ENCODE data around the gene NPTX1.

Gene NPTX1

DNA sequence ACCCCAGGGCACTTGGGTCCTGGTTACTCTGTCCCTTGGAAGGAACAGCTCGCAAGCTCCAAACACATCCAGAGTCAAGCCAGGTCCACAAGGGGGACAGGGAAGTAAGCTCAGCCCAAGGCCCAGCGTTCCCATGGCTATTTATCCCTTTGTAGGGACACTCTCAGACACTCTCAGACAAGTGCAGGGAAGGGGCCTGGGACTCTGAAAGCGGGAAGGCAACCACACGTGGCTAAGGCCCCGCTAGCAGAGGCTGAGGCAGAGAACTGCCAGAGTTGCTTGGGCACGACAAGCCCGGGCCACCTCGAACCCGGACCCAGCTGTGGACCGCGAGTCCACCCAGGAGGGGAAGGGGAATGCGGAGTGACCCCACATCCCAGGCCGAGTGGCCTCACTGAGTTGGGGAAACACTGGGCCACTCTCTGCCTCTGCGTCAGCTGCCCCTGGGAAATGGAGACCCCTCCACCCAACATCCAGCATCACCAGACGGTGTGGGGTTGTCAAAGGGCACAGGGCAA is 10.2 kb downstream of the NPTX1 start:
- no peak for DNase-seq
- in situ Hi-C loops (cut with MboI; ENCODE audit: low pct_unique_long_range_greater_than_20kb, low sequenced_read_pairs) = no loop called here

DNA sequence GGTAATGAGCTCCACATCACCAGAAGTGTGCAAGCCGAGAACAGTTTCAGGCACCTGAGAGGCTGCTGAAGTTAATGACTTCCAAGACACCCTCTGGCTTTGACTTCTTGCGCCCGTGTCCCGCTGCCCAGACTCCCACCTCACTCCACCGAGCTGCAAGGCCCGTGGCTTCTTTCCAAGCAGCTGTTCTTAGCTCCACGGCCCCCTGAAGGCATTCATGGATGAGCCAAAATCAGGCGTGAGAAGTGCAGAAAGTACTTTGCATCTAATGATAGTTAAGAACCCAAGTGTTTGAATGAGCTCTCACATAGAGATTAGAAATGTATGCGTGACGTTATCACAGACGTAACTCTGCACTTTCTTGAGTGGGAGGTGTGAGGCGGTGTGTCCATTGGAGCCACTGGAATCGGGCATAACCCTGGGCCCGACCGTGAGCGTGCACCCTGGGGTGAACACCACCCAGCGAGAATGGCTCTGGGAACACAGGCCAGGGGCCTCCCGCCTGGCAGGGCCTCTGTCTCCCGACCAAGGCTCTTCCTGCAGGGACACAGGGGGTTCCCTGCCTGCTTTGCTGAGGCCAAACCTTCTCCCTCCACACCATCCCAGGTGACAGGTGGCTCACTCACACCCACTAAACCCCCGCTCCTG is 11.0 kb downstream of the NPTX1 start:
- DNase-seq = no peak
- in situ Hi-C loops (cut with MboI; ENCODE audit: low pct_unique_long_range_greater_than_20kb, low sequenced_read_pairs) = no loop called here

DNA sequence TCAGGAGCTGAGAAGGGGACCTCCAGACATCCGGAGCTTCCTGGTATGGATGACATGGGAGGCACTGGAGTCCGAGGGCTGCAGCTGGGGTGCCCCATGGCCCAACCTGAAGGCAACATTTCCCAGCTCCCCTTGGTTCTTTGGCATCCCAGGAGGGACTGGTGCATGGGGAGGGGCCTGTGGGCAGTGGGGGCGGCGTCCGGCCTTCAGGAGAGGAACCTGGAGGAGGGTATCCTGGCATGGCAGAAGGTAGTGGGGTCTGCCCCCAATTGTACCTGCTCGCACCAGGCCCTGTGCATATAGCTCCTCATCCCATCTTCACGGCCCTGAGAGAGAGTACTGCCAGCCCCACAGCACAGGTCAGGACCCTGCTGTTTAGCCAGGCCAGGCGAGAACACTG is 11.9 kb downstream of the NPTX1 start:
- in situ Hi-C loops (cut with MboI; ENCODE audit: low pct_unique_long_range_greater_than_20kb, low sequenced_read_pairs) = no loop called here
- no peak for DNase-seq

DNA sequence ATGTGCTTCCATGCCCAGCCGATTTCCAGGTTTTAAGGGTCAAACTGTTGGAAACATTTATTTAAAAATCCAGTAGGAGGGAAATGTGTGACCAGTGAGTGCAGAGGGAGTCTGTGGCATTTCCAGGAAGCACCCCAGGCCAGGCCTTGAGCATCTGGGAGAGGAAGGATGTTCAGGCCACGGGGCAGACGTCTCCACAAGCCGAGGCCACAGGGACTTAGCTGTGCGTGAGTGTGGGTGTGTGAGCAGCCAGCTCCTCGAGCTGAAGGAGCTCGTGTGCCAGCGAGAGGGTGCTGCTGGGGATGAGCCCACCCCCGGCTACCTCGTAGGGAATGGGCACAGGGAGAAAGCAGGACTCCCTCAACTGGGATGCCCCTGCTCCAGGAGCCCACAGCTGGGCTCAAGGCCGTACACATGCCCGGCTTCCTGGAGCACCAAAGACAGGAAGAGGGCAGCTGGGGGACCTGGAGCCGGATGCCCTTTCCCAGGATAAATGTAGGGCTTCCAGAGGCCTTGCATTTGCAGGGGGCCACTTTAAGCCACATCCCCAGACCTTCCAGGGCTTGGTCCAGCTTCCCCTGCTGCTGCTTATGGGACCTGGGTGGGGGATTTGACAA is 12.5 kb downstream of the NPTX1 start:
- in situ Hi-C loops (cut with MboI; ENCODE audit: low pct_unique_long_range_greater_than_20kb, low sequenced_read_pairs) = no loop called here
- DNase-seq = no peak

DNA sequence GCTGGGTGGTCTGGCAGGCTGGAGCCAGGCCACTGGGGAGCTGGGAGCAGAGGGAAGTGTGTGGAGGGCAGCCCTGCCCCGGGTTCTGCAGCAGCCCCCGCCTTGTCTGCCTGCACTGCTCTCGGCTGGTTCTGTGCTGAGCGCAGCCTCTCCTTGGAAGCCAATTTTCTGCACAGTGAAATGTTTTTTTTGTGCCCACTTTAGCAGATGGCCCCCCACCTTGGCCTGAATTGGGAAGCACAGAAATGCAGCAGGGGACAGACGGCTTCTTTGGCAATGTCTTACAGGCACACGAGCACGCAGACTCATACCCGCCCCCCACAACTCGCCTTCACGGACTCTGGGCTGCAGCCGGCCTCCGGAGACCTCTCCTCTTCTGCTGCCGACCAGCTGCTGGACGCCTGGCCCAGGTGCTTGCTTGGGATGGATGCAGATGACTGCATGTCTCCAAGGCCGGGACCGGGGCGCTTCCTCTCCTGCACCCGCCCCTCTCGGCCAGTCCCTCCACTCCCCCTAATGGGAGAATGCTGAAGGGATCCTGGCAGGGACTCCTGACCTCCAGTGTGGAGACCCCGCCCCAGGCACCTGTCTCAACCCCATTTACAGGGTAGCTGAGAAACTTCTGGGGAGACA is 14.8 kb downstream of the NPTX1 start:
- in situ Hi-C loops (cut with MboI; ENCODE audit: low pct_unique_long_range_greater_than_20kb, low sequenced_read_pairs) = no loop called here

GRCh38 chr17:80460429-80460834 is 16.0 kb downstream of the NPTX1 start:
- DNase-seq = no peak
- in situ Hi-C loops (cut with MboI; ENCODE audit: low pct_unique_long_range_greater_than_20kb, low sequenced_read_pairs) = no loop called here

More for the DNA sequence above, 14.8 kb downstream of the NPTX1 start:
- DNase-seq = no peak

GRCh38 chr17:80459234-80459633 is 17.2 kb downstream of the NPTX1 start:
- in situ Hi-C loops (cut with MboI; ENCODE audit: low pct_unique_long_range_greater_than_20kb, low sequenced_read_pairs) = no loop called here
- DNase-seq = no peak

DNA sequence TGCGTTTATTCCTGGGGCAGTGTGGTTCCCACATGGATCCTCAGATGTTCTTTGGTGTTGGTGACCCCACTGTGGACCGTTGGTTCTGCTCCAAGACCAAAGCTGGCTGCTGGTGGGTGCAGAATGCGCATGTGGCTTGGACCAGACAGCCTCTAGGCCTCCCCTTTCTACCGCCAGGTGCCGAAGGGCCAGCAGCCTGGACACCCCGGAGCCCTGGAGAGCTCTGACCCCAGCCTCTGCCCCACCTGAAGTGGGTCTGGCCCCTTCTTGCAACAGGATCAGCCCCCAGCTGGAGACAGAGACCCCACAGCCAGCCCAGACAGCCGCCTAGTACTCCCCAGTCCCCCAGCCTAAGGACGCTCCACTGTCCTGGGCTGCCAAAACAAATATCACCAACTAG is 18.4 kb downstream of the NPTX1 start:
- no peak for DNase-seq
- in situ Hi-C loops (cut with MboI; ENCODE audit: low pct_unique_long_range_greater_than_20kb, low sequenced_read_pairs) = no loop called here

GRCh38 chr17:80457236-80457856 is 19.1 kb downstream of the NPTX1 start:
- in situ Hi-C loops (cut with MboI; ENCODE audit: low pct_unique_long_range_greater_than_20kb, low sequenced_read_pairs) = no loop called here
- peak; percentile 31 for DNase-seq

GRCh38 chr17:80456465-80457235 is 19.8 kb downstream of the NPTX1 start:
- in situ Hi-C loops (cut with MboI; ENCODE audit: low pct_unique_long_range_greater_than_20kb, low sequenced_read_pairs) = no loop called here
- no peak for DNase-seq

GRCh38 chr17:80455784-80456183 is 20.6 kb downstream of the NPTX1 start:
- in situ Hi-C loops (cut with MboI; ENCODE audit: low pct_unique_long_range_greater_than_20kb, low sequenced_read_pairs) = no loop called here
- DNase-seq = no peak

GRCh38 chr17:80455336-80455710 is 21.1 kb downstream of the NPTX1 start:
- no peak for DNase-seq
- in situ Hi-C loops (cut with MboI; ENCODE audit: low pct_unique_long_range_greater_than_20kb, low sequenced_read_pairs) = no loop called here

DNA sequence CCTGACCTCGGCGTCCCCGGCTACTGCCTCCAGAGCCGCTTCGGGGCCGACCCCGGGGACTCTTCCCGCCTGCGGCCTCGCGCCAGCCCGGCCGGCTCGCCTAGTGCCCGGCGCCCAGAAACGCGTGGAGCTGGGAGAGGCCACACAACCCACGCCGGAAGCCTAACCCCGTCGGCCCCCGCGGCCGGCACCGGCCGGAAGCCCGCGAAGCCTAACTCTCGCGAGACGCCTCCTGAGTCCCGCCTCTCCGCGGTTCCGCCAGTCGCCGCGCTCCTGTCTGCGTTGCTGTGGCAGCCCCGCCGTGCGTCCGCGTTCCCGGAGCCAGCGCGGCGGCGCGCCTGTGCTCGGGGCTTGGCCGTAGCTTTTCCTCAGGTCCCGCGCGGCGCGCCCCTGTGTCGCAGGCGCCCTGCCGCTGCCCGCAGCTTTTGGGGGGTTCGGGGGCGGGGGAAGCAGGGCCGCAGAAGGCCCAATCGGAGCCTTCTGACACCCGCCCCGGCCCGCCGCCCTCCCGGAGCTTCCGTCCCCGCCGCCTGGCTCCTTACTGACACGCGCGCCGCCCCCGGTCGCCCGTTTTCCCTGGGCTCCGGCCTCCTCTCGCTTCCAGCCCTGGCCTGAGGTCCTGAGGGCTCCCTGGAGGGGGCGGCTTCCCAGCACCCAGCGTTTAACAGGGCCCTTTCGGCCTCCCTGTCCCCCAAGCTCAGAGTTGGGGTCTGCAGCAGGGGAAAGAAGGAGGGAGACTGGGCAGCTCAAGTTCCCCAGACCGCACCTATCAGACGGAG is 21.7 kb downstream of the NPTX1 start:
- DNase-seq = peak; percentile 96
- in situ Hi-C loops (cut with MboI; ENCODE audit: low pct_unique_long_range_greater_than_20kb, low sequenced_read_pairs) = no loop called here

GRCh38 chr17:80453998-80454556 is 22.3 kb downstream of the NPTX1 start:
- in situ Hi-C loops (cut with MboI; ENCODE audit: low pct_unique_long_range_greater_than_20kb, low sequenced_read_pairs) = no loop called here
- no peak for DNase-seq

GRCh38 chr17:80453126-80453997 is 23.0 kb downstream of the NPTX1 start:
- no peak for DNase-seq
- in situ Hi-C loops (cut with MboI; ENCODE audit: low pct_unique_long_range_greater_than_20kb, low sequenced_read_pairs) = no loop called here

DNA sequence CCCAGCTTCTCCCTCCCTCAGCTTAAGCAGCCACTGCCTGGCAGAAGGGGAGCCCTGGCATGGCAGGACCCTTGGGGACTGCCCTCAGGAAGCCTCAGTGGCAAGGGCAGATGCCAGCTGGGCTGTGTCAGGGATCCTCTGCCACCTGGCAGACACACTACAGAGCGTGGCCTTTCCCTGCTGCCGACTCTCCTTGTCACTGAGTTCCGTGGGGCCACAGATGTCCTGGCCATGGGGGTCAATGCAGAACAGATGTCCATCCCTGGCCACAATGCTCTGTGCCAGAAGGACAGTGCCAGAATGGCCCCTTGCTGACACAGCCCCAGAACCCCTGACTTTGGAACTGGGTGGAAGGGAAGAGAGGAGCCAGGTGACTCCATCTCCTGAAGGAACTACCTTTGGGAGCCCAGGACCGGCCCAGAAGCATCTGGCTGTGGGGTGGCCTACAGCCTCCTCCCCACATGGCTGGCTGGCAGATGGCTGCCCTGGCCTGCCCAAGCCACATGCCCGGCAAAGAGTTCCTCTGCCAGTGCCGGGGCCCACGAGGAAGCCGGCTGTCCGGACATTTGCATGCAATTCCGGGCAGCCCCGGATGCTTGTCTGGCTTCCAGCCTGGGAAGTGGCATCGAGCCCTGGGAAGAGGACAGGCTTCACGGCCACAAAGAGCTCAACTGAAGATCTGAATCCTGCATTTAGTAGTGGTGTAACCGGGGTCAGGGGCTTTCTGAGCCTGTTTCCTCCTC is 24.1 kb downstream of the NPTX1 start:
- in situ Hi-C loops (cut with MboI; ENCODE audit: low pct_unique_long_range_greater_than_20kb, low sequenced_read_pairs) = no loop called here
- no peak for DNase-seq
